OCI-LY7 (cell line): Measurements from ENCODE around the gene MYOF. TPM values are rescaled to one million over a fixed set of nuclear protein-coding genes. Genes with fewer than 3 reads are reported as not detected.

Experiments used
- BruUV-seq: library from RNA; stranded (reverse); fragments of 400-500 nt; replicated peaks from 2 replicates; lab custom pipeline; 2021; lab: Mats Ljungman, UMichigan
- CTCF ChIA-PET: fragments of 300-600 bp; sonication (Branson Sonifier 250); formaldehyde crosslinking; loops from one replicate; lab custom pipeline; 2022; ENCODE audit warnings: antibody characterized with exemption; ENCODE audit not compliant: unreplicated experiment; lab: Charles Lee
- POLR2A ChIA-PET: fragments of 300-600 bp; sonication (Branson Sonifier 250); formaldehyde crosslinking; loops from one replicate; lab custom pipeline; 2022; ENCODE audit warnings: antibody characterized with exemption; lab: Charles Lee
- DNase-seq: peaks from one replicate; pipeline ENCODE4 v3.0.0-alpha.2; 2015; ENCODE audit warnings: low spot score
- H2AFZ ChIP-seq: fragments of 200-600 bp; sonication (generic), shearing (Covaris generic); 2 replicates; pipeline ENCODE4 v1.6.1; 2014; ENCODE audit warnings: mild to moderate bottlenecking, antibody characterized with exemption, low read length, moderate library complexity
- H3K27ac ChIP-seq: fragments of 200-600 bp; sonication (generic); 2 replicates; pipeline ENCODE4 v1.5.1; 2014; ENCODE audit warnings: mixed run types, low read depth, mild to moderate bottlenecking, moderate library complexity, low read length, inconsistent platforms; ENCODE audit not compliant: poor library complexity, severe bottlenecking
- H3K36me3 ChIP-seq: fragments of 200-600 bp; sonication (generic); 2 replicates; pipeline ENCODE4 v1.6.1; 2014; ENCODE audit warnings: mild to moderate bottlenecking, antibody characterized with exemption, low read length, moderate library complexity, mixed read lengths; ENCODE audit not compliant: insufficient read depth
- H3K4me1 ChIP-seq: fragments of 200-600 bp; sonication (generic); 2 replicates; pipeline ENCODE4 v1.5.1; 2014; ENCODE audit warnings: mild to moderate bottlenecking, low read length; ENCODE audit not compliant: insufficient read depth, poor library complexity, severe bottlenecking
- H3K4me2 ChIP-seq: fragments of 200-600 bp; sonication (generic); 2 replicates; pipeline ENCODE4 v1.6.1; 2014; ENCODE audit warnings: mild to moderate bottlenecking, low read length
- H3K4me3 ChIP-seq: fragments of 200-600 bp; sonication (generic); 2 replicates; pipeline ENCODE4 v1.5.1; 2014; ENCODE audit warnings: mild to moderate bottlenecking, low read depth, low read length; ENCODE audit not compliant: poor library complexity, severe bottlenecking
- H3K79me2 ChIP-seq: fragments of 200-600 bp; sonication (generic); 2 replicates; pipeline ENCODE4 v1.6.1; 2016; ENCODE audit warnings: low read depth, mild to moderate bottlenecking, low read length, moderate library complexity, mixed read lengths; ENCODE audit not compliant: insufficient read depth
- H3K9me2 ChIP-seq: fragments of 200-600 bp; sonication (generic); 2 replicates; pipeline ENCODE4 v1.6.1; 2016; ENCODE audit warnings: mild to moderate bottlenecking, low read length, mixed read lengths; ENCODE audit not compliant: insufficient read depth
- H3K9me3 ChIP-seq: fragments of 200-600 bp; sonication (generic); 2 replicates; pipeline ENCODE4 v1.6.1; 2014; ENCODE audit warnings: mild to moderate bottlenecking, mixed run types, low read length, mixed read lengths
- H4K20me1 ChIP-seq: fragments of 200-600 bp; sonication (generic); 2 replicates; pipeline ENCODE4 v1.6.1; 2014; ENCODE audit warnings: mild to moderate bottlenecking, antibody characterized with exemption, low read length, moderate library complexity, mixed read lengths; ENCODE audit not compliant: insufficient read depth
- CTCF ChIP-seq: fragments of 200-600 bp; sonication (generic); conservative IDR thresholded peaks from 2 replicates; pipeline ENCODE4 v1.5.1; 2014; ENCODE audit warnings: mild to moderate bottlenecking, antibody characterized with exemption, low read length, moderate library complexity, mixed read lengths
- EZH2phosphoT487 ChIP-seq: fragments of 200-600 bp; sonication (generic); IDR thresholded peaks from 2 replicates; pipeline ENCODE4 v1.6.1; 2018; ENCODE audit warnings: low read depth, borderline replicate concordance, mild to moderate bottlenecking, mixed run types, antibody characterized with exemption, low read length, moderate library complexity, mixed read lengths
- intact Hi-C: fragments of 100-400 bp; cut with micrococcal nuclease; formaldehyde crosslinking; loops from one replicate; pipeline ENCODE4 v1.10.0; 2022; ENCODE audit not compliant: unreplicated experiment
- total RNA-seq, 2 experiments: library from RNA; depleted of rRNA in 1 of 2; stranded (reverse); fragments of >200 nt in 1 of 2; shearing (Covaris generic) in 1 of 2; gene quantifications; 2 replicates each; pipeline ENCODE4 v1.2.3, GENCODE V29; 2014 to 2022

Gene MYOF
- total RNA-seq, 2 experiments from 2014 or later: 0.42 TPM; not detected in 1

GRCh38 chr10:93513091-93513490 is 31.0 kb upstream of the MYOF start:
- Histone ChIP-seq H2AFZ (no peak overlapping the region), H3K36me3 (peaks cover 90% of the 10 kb centered on the region), H3K4me3 (no peak overlapping the region), H4K20me1 (no peaks in the 10 kb centered on the region), H3K9me3 (no peaks in the 10 kb centered on the region), H3K4me1 (no peaks in the 10 kb centered on the region), H3K9me2 (no peaks in the 10 kb centered on the region), H3K79me2 (no peaks in the 10 kb centered on the region), H3K4me2 (no peak overlapping the region), H3K27ac (no peak overlapping the region)
- intact Hi-C loops: no loop called here
- no TSS peak for BruUV-seq
- ChIA-PET CTCF (no interaction called here), POLR2A (interaction anchor here (1.5 to 1.9 kb wide), 2 partner anchors 8 to 30 kb away, joined by 3 to 14 read pairs; no protein-coding TSS in a partner anchor)
- DNase-seq: no peak
- TF ChIP-seq CTCF: no peak
- no peak for TF ChIP-seq EZH2phosphoT487

GRCh38 chr10:93512565-93512964 is 30.4 kb upstream of the MYOF start:
- ChIA-PET POLR2A (interaction anchor here (0.6 to 1.5 kb wide), 2 partner anchors 29 to 116 kb away, joined by 3 to 4 read pairs; no protein-coding TSS in a partner anchor), CTCF (no interaction called here)
- Histone ChIP-seq H4K20me1 (no peaks in the 10 kb centered on the region), H3K4me1 (no peaks in the 10 kb centered on the region), H3K4me2 (no peak overlapping the region), H3K79me2 (no peaks in the 10 kb centered on the region), H3K9me3 (no peaks in the 10 kb centered on the region), H3K4me3 (no peak overlapping the region), H3K27ac (no peak overlapping the region), H3K9me2 (no peaks in the 10 kb centered on the region), H3K36me3 (peaks cover 90% of the 10 kb centered on the region), H2AFZ (no peak overlapping the region)
- intact Hi-C loops: no loop called here
- no peak for TF ChIP-seq EZH2phosphoT487
- no peak for TF ChIP-seq CTCF
- DNase-seq: no peak
- no TSS peak for BruUV-seq

- Histone ChIP-seq H4K20me1 (no peaks in the 10 kb centered on the region), H3K4me1 (no peaks in the 10 kb centered on the region), H3K9me2 (no peaks in the 10 kb centered on the region), H3K4me2 (no peak overlapping the region), H3K79me2 (no peaks in the 10 kb centered on the region), H3K36me3 (peaks cover 88% of the 10 kb centered on the region), H3K4me3 (no peak overlapping the region), H2AFZ (no peak overlapping the region), H3K9me3 (no peaks in the 10 kb centered on the region), H3K27ac (no peak overlapping the region)
- CTCF ChIA-PET: no interaction called here
- BruUV-seq: no TSS peak
- DNase-seq: no peak
- POLR2A ChIA-PET: interaction anchor here (0.7 to 0.8 kb wide), 2 partner anchors 17 to 69 kb away, joined by 3 read pairs; no protein-coding TSS in a partner anchor
- TF ChIP-seq EZH2phosphoT487 (no peak), CTCF (no peak)
- intact Hi-C loops: no loop called here
Observed at GRCh38 chr10:93509816-93510215, 27.7 kb upstream of the MYOF start.
